H9 (cell line): Measurements from ENCODE around the gene CTNNA3. TPM values are rescaled to one million over a fixed set of nuclear protein-coding genes. Genes with fewer than 3 reads are reported as not detected.

Experiments
- DNase-seq: peaks from one replicate; pipeline ENCODE4 v3.0.0-alpha.2; 2017
- H2AFZ ChIP-seq: one replicate; pipeline ENCODE4 v1.6.1; 2013; ENCODE audit warnings: mild to moderate bottlenecking, low read length, control low read depth, moderate library complexity
- H2AK5ac ChIP-seq: 2 replicates; pipeline ENCODE4 v1.6.1; 2013; ENCODE audit warnings: low read length, control low read depth, mixed read lengths; ENCODE audit not compliant: insufficient read length
- H2BK120ac ChIP-seq: one replicate; pipeline ENCODE4 v1.6.1; 2013; ENCODE audit warnings: low read depth, mild to moderate bottlenecking, low read length, control low read depth, inconsistent platforms; ENCODE audit not compliant: poor library complexity, severe bottlenecking
- H2BK12ac ChIP-seq: 2 replicates; pipeline ENCODE4 v1.6.1; 2013; ENCODE audit warnings: low read length, control low read depth, mixed read lengths, low read depth; ENCODE audit not compliant: insufficient read length
- H2BK15ac ChIP-seq: 2 replicates; pipeline ENCODE4 v1.6.1; 2013; ENCODE audit warnings: low read depth, low read length, control low read depth
- H2BK20ac ChIP-seq: one replicate; pipeline ENCODE4 v1.6.1; 2013; ENCODE audit warnings: low read depth, mild to moderate bottlenecking, low read length, control low read depth, inconsistent platforms; ENCODE audit not compliant: poor library complexity, severe bottlenecking
- H2BK5ac ChIP-seq: 2 replicates; pipeline ENCODE4 v1.6.1; 2013; ENCODE audit warnings: low read length, control low read depth, mixed read lengths; ENCODE audit not compliant: insufficient read length
- H3K14ac ChIP-seq: 2 replicates; pipeline ENCODE4 v1.6.1; 2013; ENCODE audit warnings: low read length, control low read depth; ENCODE audit not compliant: insufficient read depth
- H3K18ac ChIP-seq: 2 replicates; pipeline ENCODE4 v1.6.1; 2013; ENCODE audit warnings: low read depth, mild to moderate bottlenecking, mixed read lengths, low read length, control low read depth; ENCODE audit not compliant: insufficient read length
- H3K23ac ChIP-seq: 2 replicates; pipeline ENCODE4 v1.6.1; 2013; ENCODE audit warnings: low read length, control low read depth, mixed read lengths, low read depth; ENCODE audit not compliant: insufficient read length
- H3K23me2 ChIP-seq: 2 replicates; pipeline ENCODE4 v1.6.1; 2013; ENCODE audit warnings: low read depth, mild to moderate bottlenecking, mixed read lengths, low read length, control low read depth; ENCODE audit not compliant: insufficient read length, poor library complexity, severe bottlenecking
- H3K27ac ChIP-seq: 2 replicates; pipeline ENCODE4 v1.5.1; 2013; ENCODE audit warnings: low read length, control low read depth, mixed read lengths, low read depth; ENCODE audit not compliant: insufficient read length
- H3K27me3 ChIP-seq: 2 replicates; pipeline ENCODE4 v1.6.1; 2013; ENCODE audit warnings: low read length, control low read depth, inconsistent platforms; ENCODE audit not compliant: insufficient read depth
- H3K4ac ChIP-seq: 2 replicates; pipeline ENCODE4 v1.6.1; 2013; ENCODE audit warnings: low read depth, mild to moderate bottlenecking, control low read depth, inconsistent platforms, low read length, moderate library complexity
- H3K4me1 ChIP-seq: 2 replicates; pipeline ENCODE4 v1.6.1; 2013; ENCODE audit warnings: low read length, control low read depth, inconsistent platforms; ENCODE audit not compliant: insufficient read depth
- H3K4me2 ChIP-seq: 2 replicates; pipeline ENCODE4 v1.6.1; 2013; ENCODE audit warnings: low read length, control low read depth, mixed read lengths; ENCODE audit not compliant: insufficient read length, insufficient read depth
- H3K56ac ChIP-seq: 2 replicates; pipeline ENCODE4 v1.6.1; 2013; ENCODE audit warnings: low read depth, mild to moderate bottlenecking, mixed read lengths, low read length, control low read depth; ENCODE audit not compliant: insufficient read length
- H3K79me1 ChIP-seq: 2 replicates; pipeline ENCODE4 v1.6.1; 2013; ENCODE audit warnings: low read depth, mild to moderate bottlenecking, moderate library complexity, low read length, control low read depth, inconsistent platforms; ENCODE audit not compliant: insufficient read depth, poor library complexity, severe bottlenecking
- H3K79me2 ChIP-seq: 2 replicates; pipeline ENCODE4 v1.6.1; 2013; ENCODE audit warnings: low read length, control low read depth, inconsistent platforms; ENCODE audit not compliant: insufficient read depth
- H3K9ac ChIP-seq: 2 replicates; pipeline ENCODE4 v1.6.1; 2013; ENCODE audit warnings: low read length, control low read depth, mixed read lengths; ENCODE audit not compliant: insufficient read length; ENCODE audit errors: extremely low read depth
- H3K9me3 ChIP-seq: one replicate; pipeline ENCODE4 v1.6.1; 2013; ENCODE audit warnings: low read depth, low read length, inconsistent platforms; ENCODE audit not compliant: control insufficient read depth
- H3T11ph ChIP-seq: one replicate; pipeline ENCODE4 v1.6.1; 2013; ENCODE audit warnings: mild to moderate bottlenecking, low read length, control low read depth, inconsistent platforms
- H4K20me1 ChIP-seq: one replicate; pipeline ENCODE4 v1.6.1; 2013; ENCODE audit not compliant: control insufficient read depth, insufficient read length, insufficient read depth
- H4K5ac ChIP-seq: 2 replicates; pipeline ENCODE4 v1.6.1; 2013; ENCODE audit warnings: low read depth, mild to moderate bottlenecking, mixed read lengths, low read length, control low read depth; ENCODE audit not compliant: insufficient read length
- H4K8ac ChIP-seq: replicated peaks from 2 replicates; pipeline ENCODE4 v1.6.1; 2013; ENCODE audit warnings: low read length, control low read depth, mixed read lengths, low read depth; ENCODE audit not compliant: insufficient read length
- H4K91ac ChIP-seq: 2 replicates; pipeline ENCODE4 v1.6.1; 2013; ENCODE audit warnings: low read depth, mild to moderate bottlenecking, moderate library complexity, mixed read lengths, low read length, control low read depth; ENCODE audit not compliant: insufficient read length
- H3K27ac Mint-ChIP-seq, 3 experiments: 2 replicates in 2 of 3; 3 replicates in 1 of 3; pipeline ENCODE4 v1.8.0; 2020 to 2021; ENCODE audit warnings: mixed read lengths in 3 of 3, mild to moderate bottlenecking in 1 of 3, moderate library complexity in 1 of 3
- H3K27me3 Mint-ChIP-seq: 2 replicates; pipeline ENCODE4 v1.8.0; 2021; ENCODE audit warnings: low read depth, mild to moderate bottlenecking, moderate library complexity, mixed read lengths
- H3K36me3 Mint-ChIP-seq, 3 experiments: 2 replicates in 2 of 3; 3 replicates in 1 of 3; pipeline ENCODE4 v1.8.0; 2020 to 2021; ENCODE audit warnings: low read depth in 3 of 3, mixed read lengths in 3 of 3; ENCODE audit not compliant: insufficient read depth in 1 of 3
- H3K4me1 Mint-ChIP-seq, 2 experiments: 2 replicates each; pipeline ENCODE4 v1.8.0; 2020; ENCODE audit warnings: mixed read lengths in 2 of 2
- H3K4me3 Mint-ChIP-seq, 2 experiments: 2 replicates in 1 of 2; 3 replicates in 1 of 2; pipeline ENCODE4 v1.8.0; 2020 to 2021; ENCODE audit warnings: mild to moderate bottlenecking in 2 of 2, mixed read lengths in 2 of 2, moderate library complexity in 1 of 2
- H3K9me3 Mint-ChIP-seq, 2 experiments: 2 replicates in 1 of 2; 3 replicates in 1 of 2; pipeline ENCODE4 v1.8.0; 2020; ENCODE audit warnings: mild to moderate bottlenecking in 2 of 2, mixed read lengths in 2 of 2, moderate library complexity in 1 of 2
- CTCF ChIP-seq: fragments of 200-600 bp; sonication (generic); conservative IDR thresholded peaks from 3 replicates; pipeline ENCODE4 v1.8.0; 2021; ENCODE audit warnings: antibody characterized with exemption, mild to moderate bottlenecking
- WGBS: extraction: QIAGEN DNeasy Blood & Tissue Kit; methylation state at CpG from one replicate; pipeline ENCODE4 v1.1.7; 2013; ENCODE audit warnings: missing lambda C conversion rate, low lambda C conversion rate, mixed read lengths; ENCODE audit not compliant: insufficient read length; ENCODE audit errors: extremely low coverage; 5-methylcytosine and 5-hydroxymethylcytosine counted together
- total RNA-seq: library from RNA; stranded (reverse); gene quantifications from 2 replicates; pipeline ENCODE4 v1.2.1, GENCODE V29; 2021

CTNNA3 gene
- total RNA-seq, 1 experiment from 2014 or later = 3.3 TPM

GRCh38 chr10:66671562-66671961 is 1024.4 kb downstream of the CTNNA3 start:
- Histone ChIP-seq H3K23me2 (no peaks in the 10 kb centered on the region), H3K79me1 (no peaks in the 10 kb centered on the region), H2BK12ac (no peak overlapping the region), H4K8ac (no peak overlapping the region), H3T11ph (no peak overlapping the region), H4K5ac (no peak overlapping the region), H3K79me2 (no peaks in the 10 kb centered on the region), H3K18ac (no peak overlapping the region), H2BK5ac (no peak overlapping the region), H3K27me3 (no peaks in the 10 kb centered on the region), H3K4me1 (no peaks in the 10 kb centered on the region), H2BK15ac (no peak overlapping the region), H3K4ac (no peak overlapping the region), H3K9ac (no peak overlapping the region), H2AK5ac (no peak overlapping the region), H3K9me3 (no peaks in the 10 kb centered on the region), H3K14ac (no peak overlapping the region), H3K56ac (no peak overlapping the region), H3K4me2 (no peak overlapping the region), H2BK20ac (no peak overlapping the region), H2BK120ac (no peak overlapping the region), H2AFZ (no peak overlapping the region), H4K91ac (no peak overlapping the region), H4K20me1 (no peaks in the 10 kb centered on the region), H3K23ac (no peak overlapping the region), H3K27ac (no peak overlapping the region)
- H3K9me3 Mint-ChIP-seq = no peaks in the 10 kb centered on the region
- no peak for DNase-seq
- H3K36me3 Mint-ChIP-seq = no peaks in the 10 kb centered on the region
- no peak for TF ChIP-seq CTCF
- no peak overlapping the region for H3K4me3 Mint-ChIP-seq
- H3K4me1 Mint-ChIP-seq = no peaks in the 10 kb centered on the region
- no peaks in the 10 kb centered on the region for H3K27me3 Mint-ChIP-seq
- no peak overlapping the region for H3K27ac Mint-ChIP-seq
- no CpG with 5 or more reads among the region's 1 CpG for WGBS
